GM23338 (cell line): ENCODE data around the gene IDUA. TPM values are rescaled to one million over a fixed set of nuclear protein-coding genes. Genes with fewer than 3 reads are reported as not detected.

ENCODE experiments used
- ATAC-seq: fragments of 200-7000 bp; cut with Tn5 transposase; 3 replicates; pipeline ENCODE4 v1.9.1; 2020
- DNase-seq: peaks from one replicate; pipeline ENCODE4 v3.0.0-alpha.2; 2015; ENCODE audit warnings: low spot score
- H2AFZ ChIP-seq: fragments of 200-600 bp; sonication (generic); 2 replicates; pipeline ENCODE4 v1.8.0; 2016; ENCODE audit warnings: antibody characterized with exemption, mild to moderate bottlenecking, moderate library complexity
- H3F3A ChIP-seq: fragments of 200-600 bp; sonication (generic); replicated peaks from 2 replicates; pipeline ENCODE4 v1.8.0; 2017; ENCODE audit warnings: antibody characterized with exemption, mixed run types, low read depth
- H3K27ac ChIP-seq: fragments of 200-600 bp; sonication (generic); 2 replicates; pipeline ENCODE4 v1.6.1; 2016; ENCODE audit warnings: low read depth
- H3K27me3 ChIP-seq: fragments of 200-600 bp; sonication (generic); 2 replicates; pipeline ENCODE4 v1.8.0; 2016; ENCODE audit warnings: mild to moderate bottlenecking, mixed run types, moderate library complexity; ENCODE audit not compliant: insufficient read depth
- H3K36me3 ChIP-seq: fragments of 200-600 bp; sonication (generic); 2 replicates; pipeline ENCODE4 v1.8.0; 2016; ENCODE audit warnings: mild to moderate bottlenecking; ENCODE audit not compliant: insufficient read depth
- H3K4me1 ChIP-seq: fragments of 200-600 bp; sonication (generic); 2 replicates; pipeline ENCODE4 v1.8.0; 2016; ENCODE audit warnings: mild to moderate bottlenecking, moderate library complexity; ENCODE audit not compliant: insufficient read depth
- H3K4me2 ChIP-seq: fragments of 200-600 bp; sonication (generic); 2 replicates; pipeline ENCODE4 v1.7.1; 2017; ENCODE audit warnings: mixed run types
- H3K4me3 ChIP-seq: fragments of 200-600 bp; sonication (generic); 2 replicates; pipeline ENCODE4 v1.6.1; 2016; ENCODE audit warnings: mixed run types
- H3K79me2 ChIP-seq: fragments of 200-600 bp; sonication (generic); replicated peaks from 2 replicates; pipeline ENCODE4 v1.8.0; 2017; ENCODE audit warnings: mild to moderate bottlenecking; ENCODE audit not compliant: insufficient read depth
- H3K9me2 ChIP-seq: fragments of 200-600 bp; sonication (generic); 2 replicates; pipeline ENCODE4 v1.8.0; 2017; ENCODE audit not compliant: insufficient read depth
- H4K20me1 ChIP-seq: fragments of 200-600 bp; sonication (generic); replicated peaks from 2 replicates; pipeline ENCODE4 v1.8.0; 2017; ENCODE audit warnings: mild to moderate bottlenecking; ENCODE audit not compliant: insufficient read depth
- H3K27ac Mint-ChIP-seq: 2 replicates; pipeline ENCODE4 v1.8.0; 2020; ENCODE audit warnings: inconsistent platforms, mild to moderate bottlenecking, moderate library complexity, mixed read lengths
- H3K27me3 Mint-ChIP-seq: 3 replicates; pipeline ENCODE4 v1.8.0; 2022; ENCODE audit warnings: low read depth, mild to moderate bottlenecking, moderate library complexity, mixed read lengths, inconsistent platforms; ENCODE audit not compliant: insufficient read depth, poor library complexity
- H3K36me3 Mint-ChIP-seq: 3 replicates; pipeline ENCODE4 v1.8.0; 2021; ENCODE audit warnings: low read depth, mild to moderate bottlenecking, inconsistent platforms, moderate library complexity, mixed read lengths
- H3K4me1 Mint-ChIP-seq: 3 replicates; pipeline ENCODE4 v1.8.0; 2020; ENCODE audit warnings: mild to moderate bottlenecking, inconsistent platforms, mixed read lengths
- H3K4me3 Mint-ChIP-seq: 3 replicates; pipeline ENCODE4 v1.8.0; 2021; ENCODE audit warnings: moderate library complexity, mild to moderate bottlenecking, inconsistent platforms, mixed read lengths
- H3K9me3 Mint-ChIP-seq: 3 replicates; pipeline ENCODE4 v1.8.0; 2020; ENCODE audit warnings: moderate library complexity, mild to moderate bottlenecking, inconsistent platforms, mixed read lengths
- CREB1 ChIP-seq: fragments of 250-450 bp; sonication (Bioruptor Pico); IDR thresholded peaks from 2 replicates; pipeline ENCODE4 v1.5.0; 2020; ENCODE audit warnings: low read depth, mild to moderate bottlenecking, moderate library complexity
- EZH2 ChIP-seq: fragments of 200-600 bp; sonication (generic); IDR thresholded peaks from one replicate; pipeline ENCODE4 v1.8.0; 2017; ENCODE audit warnings: antibody characterized with exemption, mild to moderate bottlenecking, low read depth; ENCODE audit not compliant: unreplicated experiment
- EZH2phosphoT487 ChIP-seq: fragments of 200-600 bp; sonication (generic); IDR thresholded peaks from one replicate; pipeline ENCODE4 v1.8.1; 2018; ENCODE audit warnings: antibody characterized with exemption; ENCODE audit not compliant: unreplicated experiment
- JUNB ChIP-seq: IDR thresholded peaks from one replicate; pipeline ENCODE4 v1.6.1; 2016; ENCODE audit warnings: antibody characterized with exemption; ENCODE audit not compliant: unreplicated experiment
- NANOG ChIP-seq: IDR thresholded peaks from 2 replicates; pipeline ENCODE4 v1.6.1; 2016; ENCODE audit warnings: antibody characterized with exemption, borderline replicate concordance
- POLR2AphosphoS5 ChIP-seq: IDR thresholded peaks from 2 replicates; pipeline ENCODE4 v1.6.1; 2016; ENCODE audit warnings: antibody characterized with exemption, low read depth
- STAT1 ChIP-seq: IDR thresholded peaks from one replicate; pipeline ENCODE4 v1.6.1; 2016; ENCODE audit warnings: antibody characterized with exemption; ENCODE audit not compliant: unreplicated experiment
- ZNF114 ChIP-seq: fragments of 250-450 bp; sonication (Bioruptor Pico); IDR thresholded peaks from 2 replicates; pipeline ENCODE4 v1.5.0; 2020; ENCODE audit warnings: mild to moderate bottlenecking, moderate library complexity
- ZNF331 ChIP-seq: fragments of 250-450 bp; sonication (Bioruptor Pico); IDR thresholded peaks from 2 replicates; pipeline ENCODE4 v1.5.0; 2020; ENCODE audit warnings: low read depth, mild to moderate bottlenecking, moderate library complexity
- polyA plus RNA-seq: library from polyadenylated mRNA; unstranded; fragments of >200 nt; fragmentation: Nextera tagmentation; extraction: Ambion mirVana; gene quantifications from 2 replicates; pipeline ENCODE4 v1.2.1, GENCODE V29; 2016
- total RNA-seq: library from RNA; depleted of rRNA; stranded (reverse); fragments of >200 nt; shearing (Covaris generic); gene quantifications from 2 replicates; pipeline ENCODE4 v1.2.3, GENCODE V29; 2014
- TF ChIP-seq, protein P1 (sequence below), 2 experiments: fragments of 200-600 bp in 1 of 2; sonication (generic) in 1 of 2; conservative IDR thresholded peaks; 2 replicates each; pipeline versions ENCODE4 v1.5.1 to v1.6.1; 2016 to 2017; ENCODE audit warnings: antibody characterized with exemption in 2 of 2, low read depth in 2 of 2, mild to moderate bottlenecking in 2 of 2, moderate library complexity in 1 of 2
- TF ChIP-seq, protein P2 (sequence below): fragments of 250-450 bp; sonication (Bioruptor Pico); IDR thresholded peaks from 2 replicates; pipeline ENCODE4 v1.5.0; 2020; ENCODE audit warnings: mild to moderate bottlenecking, moderate library complexity
- TF ChIP-seq, protein P3 (sequence below): IDR thresholded peaks from 2 replicates; pipeline ENCODE4 v1.6.1; 2016; ENCODE audit warnings: antibody characterized with exemption
- TF ChIP-seq, protein P4 (sequence below): IDR thresholded peaks from one replicate; pipeline ENCODE4 v1.6.1; 2018; ENCODE audit warnings: antibody characterized with exemption; ENCODE audit not compliant: unreplicated experiment

Gene IDUA
- total and polyA plus RNA-seq, 2 experiments from 2014 or later = 1.3 to 6.1 TPM

DNA sequence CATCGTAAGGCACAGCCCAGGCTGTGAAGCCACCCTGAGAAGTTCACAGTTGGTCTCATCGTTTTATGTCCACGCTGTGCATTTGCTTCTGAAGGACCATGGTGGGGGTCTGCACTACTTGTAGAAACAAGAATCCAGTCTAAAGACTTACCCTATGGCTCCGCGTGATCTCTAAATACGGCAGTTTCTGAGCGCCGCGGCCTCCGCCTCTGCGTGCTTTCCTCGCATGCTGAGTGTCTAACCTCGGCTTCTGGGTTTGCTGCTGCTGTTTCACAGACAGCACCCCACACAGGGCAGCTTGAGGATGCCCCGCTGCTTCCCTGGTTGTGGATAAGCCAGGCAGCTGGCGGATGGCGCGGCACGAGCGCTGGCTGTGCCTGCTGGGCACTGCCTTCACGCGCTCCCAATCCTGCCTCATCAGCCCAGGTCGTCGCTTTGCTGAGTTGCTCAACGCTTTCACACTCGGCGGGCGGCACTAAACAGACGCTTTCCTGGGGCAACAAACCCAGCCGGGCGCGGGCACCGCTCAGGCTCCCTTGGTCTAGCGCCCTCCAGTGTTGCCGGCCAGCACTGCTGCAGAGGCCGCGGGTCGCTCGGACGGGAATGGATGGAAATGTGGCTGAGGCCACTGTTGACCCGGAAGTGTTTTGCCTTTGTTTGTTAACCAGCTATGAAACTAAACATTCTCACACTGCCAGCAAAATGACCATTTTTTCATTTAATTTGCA lies 63.8 kb downstream of the IDUA start:
- peaks cover 3% of the 10 kb centered on the region; the same call in 2 of the 3 replicates for H3K9me3 Mint-ChIP-seq

More for the DNA sequence above, 63.8 kb downstream of the IDUA start:
- TF ChIP-seq ZNF114 = no peak
- TF ChIP-seq, protein P1, sequence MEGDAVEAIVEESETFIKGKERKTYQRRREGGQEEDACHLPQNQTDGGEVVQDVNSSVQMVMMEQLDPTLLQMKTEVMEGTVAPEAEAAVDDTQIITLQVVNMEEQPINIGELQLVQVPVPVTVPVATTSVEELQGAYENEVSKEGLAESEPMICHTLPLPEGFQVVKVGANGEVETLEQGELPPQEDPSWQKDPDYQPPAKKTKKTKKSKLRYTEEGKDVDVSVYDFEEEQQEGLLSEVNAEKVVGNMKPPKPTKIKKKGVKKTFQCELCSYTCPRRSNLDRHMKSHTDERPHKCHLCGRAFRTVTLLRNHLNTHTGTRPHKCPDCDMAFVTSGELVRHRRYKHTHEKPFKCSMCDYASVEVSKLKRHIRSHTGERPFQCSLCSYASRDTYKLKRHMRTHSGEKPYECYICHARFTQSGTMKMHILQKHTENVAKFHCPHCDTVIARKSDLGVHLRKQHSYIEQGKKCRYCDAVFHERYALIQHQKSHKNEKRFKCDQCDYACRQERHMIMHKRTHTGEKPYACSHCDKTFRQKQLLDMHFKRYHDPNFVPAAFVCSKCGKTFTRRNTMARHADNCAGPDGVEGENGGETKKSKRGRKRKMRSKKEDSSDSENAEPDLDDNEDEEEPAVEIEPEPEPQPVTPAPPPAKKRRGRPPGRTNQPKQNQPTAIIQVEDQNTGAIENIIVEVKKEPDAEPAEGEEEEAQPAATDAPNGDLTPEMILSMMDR (conservative IDR thresholded peaks at IDR 0.05; ENCODE audit: low read depth in 2 of 2) = no peak
- TF ChIP-seq, protein P2, sequence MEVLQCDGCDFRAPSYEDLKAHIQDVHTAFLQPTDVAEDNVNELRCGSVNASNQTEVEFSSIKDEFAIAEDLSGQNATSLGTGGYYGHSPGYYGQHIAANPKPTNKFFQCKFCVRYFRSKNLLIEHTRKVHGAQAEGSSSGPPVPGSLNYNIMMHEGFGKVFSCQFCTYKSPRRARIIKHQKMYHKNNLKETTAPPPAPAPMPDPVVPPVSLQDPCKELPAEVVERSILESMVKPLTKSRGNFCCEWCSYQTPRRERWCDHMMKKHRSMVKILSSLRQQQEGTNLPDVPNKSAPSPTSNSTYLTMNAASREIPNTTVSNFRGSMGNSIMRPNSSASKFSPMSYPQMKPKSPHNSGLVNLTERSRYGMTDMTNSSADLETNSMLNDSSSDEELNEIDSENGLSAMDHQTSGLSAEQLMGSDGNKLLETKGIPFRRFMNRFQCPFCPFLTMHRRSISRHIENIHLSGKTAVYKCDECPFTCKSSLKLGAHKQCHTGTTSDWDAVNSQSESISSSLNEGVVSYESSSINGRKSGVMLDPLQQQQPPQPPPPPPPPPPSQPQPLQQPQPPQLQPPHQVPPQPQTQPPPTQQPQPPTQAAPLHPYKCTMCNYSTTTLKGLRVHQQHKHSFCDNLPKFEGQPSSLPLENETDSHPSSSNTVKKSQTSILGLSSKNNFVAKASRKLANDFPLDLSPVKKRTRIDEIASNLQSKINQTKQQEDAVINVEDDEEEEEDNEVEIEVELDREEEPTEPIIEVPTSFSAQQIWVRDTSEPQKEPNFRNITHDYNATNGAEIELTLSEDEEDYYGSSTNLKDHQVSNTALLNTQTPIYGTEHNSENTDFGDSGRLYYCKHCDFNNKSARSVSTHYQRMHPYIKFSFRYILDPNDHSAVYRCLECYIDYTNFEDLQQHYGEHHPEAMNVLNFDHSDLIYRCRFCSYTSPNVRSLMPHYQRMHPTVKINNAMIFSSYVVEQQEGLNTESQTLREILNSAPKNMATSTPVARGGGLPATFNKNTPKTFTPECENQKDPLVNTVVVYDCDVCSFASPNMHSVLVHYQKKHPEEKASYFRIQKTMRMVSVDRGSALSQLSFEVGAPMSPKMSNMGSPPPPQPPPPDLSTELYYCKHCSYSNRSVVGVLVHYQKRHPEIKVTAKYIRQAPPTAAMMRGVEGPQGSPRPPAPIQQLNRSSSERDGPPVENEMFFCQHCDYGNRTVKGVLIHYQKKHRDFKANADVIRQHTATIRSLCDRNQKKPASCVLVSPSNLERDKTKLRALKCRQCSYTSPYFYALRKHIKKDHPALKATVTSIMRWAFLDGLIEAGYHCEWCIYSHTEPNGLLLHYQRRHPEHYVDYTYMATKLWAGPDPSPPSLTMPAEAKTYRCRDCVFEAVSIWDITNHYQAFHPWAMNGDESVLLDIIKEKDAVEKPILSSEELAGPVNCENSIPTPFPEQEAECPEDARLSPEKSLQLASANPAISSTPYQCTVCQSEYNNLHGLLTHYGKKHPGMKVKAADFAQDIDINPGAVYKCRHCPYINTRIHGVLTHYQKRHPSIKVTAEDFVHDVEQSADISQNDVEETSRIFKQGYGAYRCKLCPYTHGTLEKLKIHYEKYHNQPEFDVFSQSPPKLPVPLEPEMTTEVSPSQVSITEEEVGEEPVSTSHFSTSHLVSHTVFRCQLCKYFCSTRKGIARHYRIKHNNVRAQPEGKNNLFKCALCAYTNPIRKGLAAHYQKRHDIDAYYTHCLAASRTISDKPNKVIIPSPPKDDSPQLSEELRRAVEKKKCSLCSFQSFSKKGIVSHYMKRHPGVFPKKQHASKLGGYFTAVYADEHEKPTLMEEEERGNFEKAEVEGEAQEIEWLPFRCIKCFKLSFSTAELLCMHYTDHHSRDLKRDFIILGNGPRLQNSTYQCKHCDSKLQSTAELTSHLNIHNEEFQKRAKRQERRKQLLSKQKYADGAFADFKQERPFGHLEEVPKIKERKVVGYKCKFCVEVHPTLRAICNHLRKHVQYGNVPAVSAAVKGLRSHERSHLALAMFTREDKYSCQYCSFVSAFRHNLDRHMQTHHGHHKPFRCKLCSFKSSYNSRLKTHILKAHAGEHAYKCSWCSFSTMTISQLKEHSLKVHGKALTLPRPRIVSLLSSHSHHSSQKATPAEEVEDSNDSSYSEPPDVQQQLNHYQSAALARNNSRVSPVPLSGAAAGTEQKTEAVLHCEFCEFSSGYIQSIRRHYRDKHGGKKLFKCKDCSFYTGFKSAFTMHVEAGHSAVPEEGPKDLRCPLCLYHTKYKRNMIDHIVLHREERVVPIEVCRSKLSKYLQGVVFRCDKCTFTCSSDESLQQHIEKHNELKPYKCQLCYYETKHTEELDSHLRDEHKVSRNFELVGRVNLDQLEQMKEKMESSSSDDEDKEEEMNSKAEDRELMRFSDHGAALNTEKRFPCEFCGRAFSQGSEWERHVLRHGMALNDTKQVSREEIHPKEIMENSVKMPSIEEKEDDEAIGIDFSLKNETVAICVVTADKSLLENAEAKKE (CRISPR knock-in tag) = no peak
- TF ChIP-seq NANOG = no peak
- no peak for TF ChIP-seq JUNB
- TF ChIP-seq ZNF331 (CRISPR knock-in tag) = no peak
- TF ChIP-seq EZH2 = no peak
- TF ChIP-seq STAT1 = no peak
- no peak for TF ChIP-seq POLR2AphosphoS5
- TF ChIP-seq, protein P3, sequence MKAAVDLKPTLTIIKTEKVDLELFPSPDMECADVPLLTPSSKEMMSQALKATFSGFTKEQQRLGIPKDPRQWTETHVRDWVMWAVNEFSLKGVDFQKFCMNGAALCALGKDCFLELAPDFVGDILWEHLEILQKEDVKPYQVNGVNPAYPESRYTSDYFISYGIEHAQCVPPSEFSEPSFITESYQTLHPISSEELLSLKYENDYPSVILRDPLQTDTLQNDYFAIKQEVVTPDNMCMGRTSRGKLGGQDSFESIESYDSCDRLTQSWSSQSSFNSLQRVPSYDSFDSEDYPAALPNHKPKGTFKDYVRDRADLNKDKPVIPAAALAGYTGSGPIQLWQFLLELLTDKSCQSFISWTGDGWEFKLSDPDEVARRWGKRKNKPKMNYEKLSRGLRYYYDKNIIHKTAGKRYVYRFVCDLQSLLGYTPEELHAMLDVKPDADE = no peak
- TF ChIP-seq CREB1 (CRISPR knock-in tag) = no peak
- TF ChIP-seq, protein P4, sequence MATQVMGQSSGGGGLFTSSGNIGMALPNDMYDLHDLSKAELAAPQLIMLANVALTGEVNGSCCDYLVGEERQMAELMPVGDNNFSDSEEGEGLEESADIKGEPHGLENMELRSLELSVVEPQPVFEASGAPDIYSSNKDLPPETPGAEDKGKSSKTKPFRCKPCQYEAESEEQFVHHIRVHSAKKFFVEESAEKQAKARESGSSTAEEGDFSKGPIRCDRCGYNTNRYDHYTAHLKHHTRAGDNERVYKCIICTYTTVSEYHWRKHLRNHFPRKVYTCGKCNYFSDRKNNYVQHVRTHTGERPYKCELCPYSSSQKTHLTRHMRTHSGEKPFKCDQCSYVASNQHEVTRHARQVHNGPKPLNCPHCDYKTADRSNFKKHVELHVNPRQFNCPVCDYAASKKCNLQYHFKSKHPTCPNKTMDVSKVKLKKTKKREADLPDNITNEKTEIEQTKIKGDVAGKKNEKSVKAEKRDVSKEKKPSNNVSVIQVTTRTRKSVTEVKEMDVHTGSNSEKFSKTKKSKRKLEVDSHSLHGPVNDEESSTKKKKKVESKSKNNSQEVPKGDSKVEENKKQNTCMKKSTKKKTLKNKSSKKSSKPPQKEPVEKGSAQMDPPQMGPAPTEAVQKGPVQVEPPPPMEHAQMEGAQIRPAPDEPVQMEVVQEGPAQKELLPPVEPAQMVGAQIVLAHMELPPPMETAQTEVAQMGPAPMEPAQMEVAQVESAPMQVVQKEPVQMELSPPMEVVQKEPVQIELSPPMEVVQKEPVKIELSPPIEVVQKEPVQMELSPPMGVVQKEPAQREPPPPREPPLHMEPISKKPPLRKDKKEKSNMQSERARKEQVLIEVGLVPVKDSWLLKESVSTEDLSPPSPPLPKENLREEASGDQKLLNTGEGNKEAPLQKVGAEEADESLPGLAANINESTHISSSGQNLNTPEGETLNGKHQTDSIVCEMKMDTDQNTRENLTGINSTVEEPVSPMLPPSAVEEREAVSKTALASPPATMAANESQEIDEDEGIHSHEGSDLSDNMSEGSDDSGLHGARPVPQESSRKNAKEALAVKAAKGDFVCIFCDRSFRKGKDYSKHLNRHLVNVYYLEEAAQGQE = no peak
- no peak for TF ChIP-seq EZH2phosphoT487
- no peak overlapping the region for H3K4me3 ChIP-seq
- no peaks in the 10 kb centered on the region for H3K36me3 ChIP-seq
- no peak overlapping the region for H2AFZ ChIP-seq
- ATAC-seq (no peak), DNase-seq (no peak)
- Mint-ChIP-seq H3K4me1 (peaks cover 4% of the 10 kb centered on the region), H3K4me3 (no peak overlapping the region), H3K27ac (no peak overlapping the region), H3K27me3 (peaks cover 14% of the 10 kb centered on the region), H3K36me3 (peaks cover 3% of the 10 kb centered on the region; the same call in 1 of the 3 replicates)
- no peaks in the 10 kb centered on the region for H3K4me1 ChIP-seq
- H4K20me1 ChIP-seq = no peaks in the 10 kb centered on the region
- H3K4me2 ChIP-seq = no peak overlapping the region
- H3K9me2 ChIP-seq = no peaks in the 10 kb centered on the region
- H3K27ac ChIP-seq = no peak overlapping the region
- no peaks in the 10 kb centered on the region for H3K27me3 ChIP-seq
- H3K79me2 ChIP-seq = no peaks in the 10 kb centered on the region
- H3F3A ChIP-seq = no peaks in the 10 kb centered on the region
